Activated naive CD4-positive, alpha-beta T cell treated with anti-CD3 and anti-CD28 coated beads for 36 hours (primary cell): ENCODE results near the gene FDCSP. TPM values are rescaled to one million over a fixed set of nuclear protein-coding genes. Genes with fewer than 3 reads are reported as not detected.
"Not testable (repeated sequence)": the region's sequence is repeated elsewhere in the genome, so short reads cannot be mapped to it uniquely, and the experiment has no call there.

Experiments
- CTCF ChIA-PET: fragments of 350-600 bp; sonication (Branson Sonifier 250); formaldehyde crosslinking; loops from one replicate; lab custom pipeline; 2021; ENCODE audit warnings: antibody characterized with exemption; lab: Charles Lee
- DNase-seq: peaks from one replicate; pipeline ENCODE4 v3.0.0-alpha.2; 2020
- H3K27ac Mint-ChIP-seq: one replicate; pipeline ENCODE4 v1.8.0; 2021; ENCODE audit warnings: mild to moderate bottlenecking, mixed read lengths
- H3K27me3 Mint-ChIP-seq: one replicate; pipeline ENCODE4 v1.8.0; 2021; ENCODE audit warnings: low read depth, mixed read lengths
- H3K36me3 Mint-ChIP-seq: one replicate; pipeline ENCODE4 v1.8.0; 2021; ENCODE audit warnings: low read depth, mixed read lengths
- H3K4me1 Mint-ChIP-seq: one replicate; pipeline ENCODE4 v1.8.0; 2021; ENCODE audit warnings: low read depth, mixed read lengths
- H3K4me3 Mint-ChIP-seq: one replicate; pipeline ENCODE4 v1.8.0; 2021; ENCODE audit warnings: mild to moderate bottlenecking, moderate library complexity, mixed read lengths
- H3K9me3 Mint-ChIP-seq: one replicate; pipeline ENCODE4 v1.8.0; 2021; ENCODE audit warnings: mixed read lengths
- intact Hi-C: fragments of 100-400 bp; cut with micrococcal nuclease; formaldehyde crosslinking; loops from one replicate; pipeline ENCODE4 v1.15.1; 2023
- total RNA-seq, 2 experiments: library from RNA; stranded (reverse); gene quantifications; one replicate each; pipeline ENCODE4 v1.2.3, GENCODE V29; 2021

The FDCSP gene
- total RNA-seq, 2 experiments from 2014 or later, result not detected

DNA sequence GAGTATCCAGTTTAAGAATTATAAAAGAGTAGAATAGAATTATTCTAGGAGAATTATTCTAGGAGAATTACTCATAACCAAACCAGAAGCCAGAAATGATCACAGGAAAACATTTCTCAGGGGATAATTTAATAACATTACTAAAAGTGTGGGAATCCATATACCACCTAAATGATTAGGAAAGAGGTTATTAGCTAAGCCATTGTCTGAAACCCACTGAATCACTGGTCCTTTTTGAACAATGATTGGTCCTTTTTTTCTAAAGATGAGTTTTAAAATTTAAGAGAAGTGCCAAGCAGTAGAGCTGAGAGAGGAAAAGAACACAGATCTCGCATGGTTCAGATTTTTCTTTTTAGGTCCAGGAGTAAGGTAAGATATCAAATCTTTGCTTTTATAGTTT lies 30.5 kb upstream of the FDCSP start, which contains the start of gene ODAM:
TSS of gene ODAM (plus strand) at position 301 of the 400 bp plus-strand sequence. CDS start 819 bp downstream, outside the sequence.
- Mint-ChIP-seq H3K27me3 (no peaks in the 10 kb centered on the region), H3K4me3 (no peak within 1 kb of the TSS), H3K9me3 (no peaks in the 10 kb centered on the region), H3K4me1 (no peaks in the 10 kb centered on the region), H3K27ac (no peak within 1 kb of the TSS), H3K36me3 (no peaks in the 10 kb centered on the region)
- intact Hi-C loops, result no loop called here
- DNase-seq, result no peak
- CTCF ChIA-PET, result no interaction called here

DNA sequence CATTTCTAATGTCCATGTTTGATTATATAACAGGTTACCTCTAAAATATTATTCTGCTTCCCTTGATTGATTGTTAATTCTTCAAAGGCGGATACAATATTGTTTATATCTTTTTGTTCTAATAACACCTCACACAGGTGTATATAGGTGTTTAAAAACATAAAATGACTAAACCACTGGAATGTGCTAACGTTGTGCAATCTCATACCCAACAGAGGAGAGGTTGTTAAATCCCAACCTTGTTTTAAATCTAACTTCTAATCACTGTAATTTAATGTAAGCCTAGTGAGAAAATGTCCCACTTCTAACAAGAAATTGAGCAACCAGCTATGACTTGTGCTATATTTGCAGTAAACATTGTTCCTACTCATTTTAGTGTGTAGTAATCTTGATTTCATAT lies 29.1 kb upstream of the FDCSP start:
- intact Hi-C loops, result no loop called here

DNA sequence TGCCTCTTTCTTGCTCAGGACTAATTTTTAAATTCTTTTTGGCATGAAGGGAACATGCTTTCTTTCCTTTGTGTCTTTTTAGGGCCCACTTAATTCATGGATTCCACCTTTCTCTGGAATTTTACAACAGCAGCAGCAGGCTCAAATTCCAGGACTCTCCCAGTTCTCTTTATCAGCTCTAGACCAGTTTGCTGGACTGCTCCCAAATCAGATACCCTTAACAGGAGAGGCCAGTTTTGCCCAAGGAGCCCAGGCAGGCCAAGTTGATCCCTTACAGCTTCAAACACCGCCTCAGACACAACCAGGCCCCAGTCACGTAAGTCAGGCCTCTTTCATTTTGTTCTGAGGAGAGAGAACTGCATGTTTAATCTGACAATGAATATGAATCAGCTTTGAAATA lies 28.1 kb upstream of the FDCSP start:
- Mint-ChIP-seq H3K4me1 (no peaks in the 10 kb centered on the region), H3K27ac (no peak overlapping the region)
- CTCF ChIA-PET, result no interaction called here

More for the DNA sequence above, 29.1 kb upstream of the FDCSP start:
- H3K36me3 Mint-ChIP-seq, result no peaks in the 10 kb centered on the region
- no peaks in the 10 kb centered on the region for H3K27me3 Mint-ChIP-seq
- H3K9me3 Mint-ChIP-seq, result no peaks in the 10 kb centered on the region
- no peak for DNase-seq
- no peak overlapping the region for H3K27ac Mint-ChIP-seq
- H3K4me3 Mint-ChIP-seq, result no peak overlapping the region
- no peaks in the 10 kb centered on the region for H3K4me1 Mint-ChIP-seq
- CTCF ChIA-PET, result interaction anchor here (1.3 kb wide), 1 partner anchor 13 kb away, joined by 3 read pairs; no protein-coding TSS in a partner anchor

DNA sequence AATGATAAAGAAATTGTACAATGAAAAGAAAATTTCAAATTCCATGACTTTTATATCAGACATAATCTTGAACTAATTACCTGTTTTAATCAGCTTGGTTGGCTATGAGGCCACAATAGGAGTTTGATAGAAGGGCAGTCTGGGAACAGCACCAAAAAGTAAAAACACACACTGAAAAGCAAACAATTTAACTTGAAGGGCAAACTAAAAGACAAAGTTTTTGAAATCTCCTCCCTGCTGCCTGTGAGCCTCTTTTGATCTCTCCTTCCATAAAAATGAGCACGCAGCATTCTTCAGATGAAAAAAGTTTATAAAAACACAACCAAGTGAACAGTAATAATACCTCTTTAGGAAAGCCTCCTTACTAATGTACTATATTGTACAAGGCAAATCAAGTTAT lies 22.3 kb upstream of the FDCSP start:
- Mint-ChIP-seq H3K4me3 (no peak overlapping the region), H3K9me3 (no peaks in the 10 kb centered on the region), H3K27ac (no peak overlapping the region), H3K4me1 (no peaks in the 10 kb centered on the region), H3K27me3 (no peaks in the 10 kb centered on the region), H3K36me3 (no peaks in the 10 kb centered on the region)
- DNase-seq, result no peak
- intact Hi-C loops, result no loop called here
- CTCF ChIA-PET, result no interaction called here

More for the DNA sequence above, 28.1 kb upstream of the FDCSP start:
- intact Hi-C loops, result no loop called here
- DNase-seq, result no peak
- Mint-ChIP-seq H3K36me3 (no peaks in the 10 kb centered on the region), H3K27me3 (no peaks in the 10 kb centered on the region), H3K9me3 (no peaks in the 10 kb centered on the region), H3K4me3 (no peak overlapping the region)

DNA sequence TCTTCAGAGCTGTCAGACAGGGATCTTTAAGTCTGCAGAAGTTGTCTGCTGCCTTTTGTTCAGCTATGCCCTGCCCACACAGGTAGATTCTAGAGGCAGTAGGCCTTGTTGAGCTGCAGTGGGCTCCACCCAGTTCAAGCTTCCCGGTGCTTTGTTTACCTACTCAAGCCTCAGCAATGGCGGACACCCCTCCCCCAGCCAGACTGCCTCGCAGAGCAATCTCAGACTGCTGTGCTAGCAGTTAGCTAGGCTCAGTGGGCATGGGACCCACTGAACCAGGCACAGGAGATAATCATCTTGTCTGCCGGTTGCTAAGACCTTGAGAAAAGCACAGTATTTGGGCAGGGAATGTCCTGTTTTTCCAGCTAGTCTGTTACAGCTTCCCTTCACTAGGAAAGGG lies 13.2 kb upstream of the FDCSP start:
- H3K27me3 Mint-ChIP-seq, CTCF ChIA-PET, H3K27ac Mint-ChIP-seq, H3K4me1 Mint-ChIP-seq, H3K9me3 Mint-ChIP-seq, intact Hi-C loops, DNase-seq, H3K4me3 Mint-ChIP-seq, H3K36me3 Mint-ChIP-seq: not testable (repeated sequence)

DNA sequence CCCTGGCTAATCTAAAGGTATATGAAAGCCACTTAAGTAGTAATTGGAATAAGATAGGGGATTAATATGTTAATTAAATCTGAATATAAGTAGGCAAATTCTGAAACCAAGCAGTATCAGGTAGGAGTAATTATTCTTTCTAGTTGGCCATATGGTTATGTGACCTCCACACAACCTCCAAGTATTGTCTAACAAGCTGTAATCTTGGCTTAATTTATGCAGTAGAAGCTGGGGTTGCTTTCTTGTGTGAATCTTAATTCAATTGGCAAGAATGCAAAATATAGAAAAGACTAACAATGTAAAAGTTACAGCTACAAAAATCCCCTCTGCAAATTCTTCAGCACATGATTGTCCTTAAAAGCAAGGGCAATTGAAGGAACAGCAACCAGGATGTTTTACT lies 9.8 kb upstream of the FDCSP start:
- DNase-seq, H3K9me3 Mint-ChIP-seq: not testable (repeated sequence)

DNA sequence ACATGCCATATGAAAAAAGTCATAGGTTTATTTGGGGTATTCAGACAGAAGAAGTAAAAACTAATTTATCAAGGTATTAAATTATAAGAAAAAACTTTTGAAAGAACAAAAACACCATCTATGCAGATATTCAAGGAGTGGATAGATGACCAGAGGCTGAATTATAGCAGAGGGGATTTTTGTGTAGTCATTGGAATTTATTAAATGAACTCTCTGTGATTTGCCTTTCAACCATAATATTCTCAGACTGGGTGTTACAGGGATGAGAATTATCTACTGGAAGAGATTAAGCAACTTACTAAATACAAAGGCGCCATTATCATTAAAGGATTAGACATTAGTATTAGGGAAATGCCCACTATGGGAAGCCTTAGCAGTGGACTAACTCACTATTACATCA lies 9.4 kb upstream of the FDCSP start:
- H3K4me3 Mint-ChIP-seq, intact Hi-C loops, CTCF ChIA-PET: not testable (repeated sequence)

More for the DNA sequence above, 9.8 kb upstream of the FDCSP start:
- H3K27me3 Mint-ChIP-seq, H3K27ac Mint-ChIP-seq, H3K36me3 Mint-ChIP-seq, H3K4me1 Mint-ChIP-seq, intact Hi-C loops, CTCF ChIA-PET, H3K4me3 Mint-ChIP-seq: not testable (repeated sequence)

DNA sequence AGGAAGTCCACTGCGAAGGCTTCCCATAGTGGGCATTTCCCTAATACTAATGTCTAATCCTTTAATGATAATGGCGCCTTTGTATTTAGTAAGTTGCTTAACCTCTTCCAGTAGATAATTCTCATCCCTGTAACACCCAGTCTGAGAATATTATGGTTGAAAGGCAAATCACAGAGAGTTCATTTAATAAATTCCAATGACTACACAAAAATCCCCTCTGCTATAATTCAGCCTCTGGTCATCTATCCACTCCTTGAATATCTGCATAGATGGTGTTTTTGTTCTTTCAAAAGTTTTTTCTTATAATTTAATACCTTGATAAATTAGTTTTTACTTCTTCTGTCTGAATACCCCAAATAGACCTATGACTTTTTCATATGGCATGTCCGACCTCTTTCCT lies 4.5 kb upstream of the FDCSP start:
- DNase-seq, H3K4me1 Mint-ChIP-seq, intact Hi-C loops, H3K9me3 Mint-ChIP-seq, H3K27me3 Mint-ChIP-seq, H3K36me3 Mint-ChIP-seq, H3K27ac Mint-ChIP-seq, H3K4me3 Mint-ChIP-seq: not testable (repeated sequence)
- CTCF ChIA-PET, result interaction anchor here (0.5 kb wide), 1 partner anchor 224 kb away, joined by 4 read pairs; no protein-coding TSS in a partner anchor

More for the DNA sequence above, 9.4 kb upstream of the FDCSP start:
- not testable (repeated sequence) for H3K27me3 Mint-ChIP-seq, H3K36me3 Mint-ChIP-seq, H3K4me1 Mint-ChIP-seq, H3K27ac Mint-ChIP-seq, DNase-seq, H3K9me3 Mint-ChIP-seq

DNA sequence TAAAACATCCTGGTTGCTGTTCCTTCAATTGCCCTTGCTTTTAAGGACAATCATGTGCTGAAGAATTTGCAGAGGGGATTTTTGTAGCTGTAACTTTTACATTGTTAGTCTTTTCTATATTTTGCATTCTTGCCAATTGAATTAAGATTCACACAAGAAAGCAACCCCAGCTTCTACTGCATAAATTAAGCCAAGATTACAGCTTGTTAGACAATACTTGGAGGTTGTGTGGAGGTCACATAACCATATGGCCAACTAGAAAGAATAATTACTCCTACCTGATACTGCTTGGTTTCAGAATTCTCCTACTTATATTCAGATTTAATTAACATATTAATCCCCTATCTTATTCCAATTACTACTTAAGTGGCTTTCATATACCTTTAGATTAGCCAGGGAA lies 4.1 kb upstream of the FDCSP start:
- H3K4me3 Mint-ChIP-seq, H3K36me3 Mint-ChIP-seq, intact Hi-C loops, H3K4me1 Mint-ChIP-seq, H3K9me3 Mint-ChIP-seq, H3K27ac Mint-ChIP-seq, DNase-seq, CTCF ChIA-PET, H3K27me3 Mint-ChIP-seq: not testable (repeated sequence)

DNA sequence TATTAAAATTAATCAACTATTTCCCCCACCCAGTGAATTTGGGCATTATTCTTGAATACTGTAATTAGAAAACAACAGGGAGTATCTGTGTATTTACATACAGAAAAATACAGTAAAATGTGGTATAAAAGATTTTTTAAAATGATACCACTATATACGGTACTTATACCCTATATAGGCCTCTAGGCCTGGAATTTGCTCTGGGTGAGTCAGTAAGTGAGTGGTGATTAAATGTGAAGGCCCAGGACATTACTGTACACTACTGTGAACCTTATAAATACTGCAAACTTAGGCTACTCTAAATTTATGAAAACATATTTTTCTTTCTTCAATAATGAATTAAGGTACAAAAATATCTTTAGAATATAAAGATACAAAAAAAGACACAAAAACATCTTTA lies 10.2 kb downstream of the FDCSP start:
- DNase-seq, result no peak
- Mint-ChIP-seq H3K36me3 (no peaks in the 10 kb centered on the region), H3K4me3 (no peak overlapping the region), H3K4me1 (no peaks in the 10 kb centered on the region), H3K27ac (no peak overlapping the region), H3K27me3 (no peaks in the 10 kb centered on the region), H3K9me3 (no peaks in the 10 kb centered on the region)
- intact Hi-C loops, result no loop called here
- CTCF ChIA-PET, result no interaction called here

DNA sequence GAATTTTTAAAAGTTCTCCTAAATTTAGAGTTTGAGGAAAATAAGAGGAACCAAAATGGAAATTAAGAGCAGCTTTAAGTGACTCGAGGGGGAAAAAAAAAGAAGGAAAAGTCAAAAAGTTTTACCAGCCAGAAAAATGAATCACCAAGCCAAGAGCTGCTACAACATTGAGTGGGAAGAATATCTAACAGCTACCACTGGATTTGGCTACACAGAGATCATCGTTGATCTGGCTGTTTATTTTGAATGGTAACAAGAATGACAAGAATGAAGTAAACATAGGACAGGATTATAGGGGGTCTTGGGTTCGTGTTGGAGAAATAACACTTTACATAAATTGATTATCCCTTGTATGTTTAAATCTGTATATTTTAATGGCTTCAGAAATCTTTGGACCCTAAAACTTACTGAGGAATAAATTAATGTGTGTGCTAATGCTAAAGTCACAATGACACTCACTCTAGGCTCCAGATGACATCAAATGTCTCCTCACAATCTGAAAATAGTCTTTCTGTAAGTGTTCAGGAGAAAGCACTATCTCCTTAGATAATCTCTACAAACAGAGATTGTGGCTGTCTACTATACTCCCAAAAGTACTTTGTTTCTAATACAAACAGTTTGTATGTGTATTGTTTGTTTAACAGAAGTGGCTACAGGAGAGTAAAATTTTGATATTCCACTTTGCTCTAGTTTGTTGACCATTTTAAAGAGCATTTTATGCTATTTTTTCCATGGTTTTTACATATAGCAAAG lies 13.4 kb downstream of the FDCSP start:
- Mint-ChIP-seq H3K27ac (no peak overlapping the region), H3K4me3 (no peak overlapping the region), H3K36me3 (no peaks in the 10 kb centered on the region), H3K9me3 (no peaks in the 10 kb centered on the region), H3K4me1 (no peaks in the 10 kb centered on the region), H3K27me3 (no peaks in the 10 kb centered on the region)
- CTCF ChIA-PET, result interaction anchor here (0.7 kb wide), 1 partner anchor 51 kb away, joined by 3 read pairs; no protein-coding TSS in a partner anchor
- intact Hi-C loops, result no loop called here
- DNase-seq, result no peak

DNA sequence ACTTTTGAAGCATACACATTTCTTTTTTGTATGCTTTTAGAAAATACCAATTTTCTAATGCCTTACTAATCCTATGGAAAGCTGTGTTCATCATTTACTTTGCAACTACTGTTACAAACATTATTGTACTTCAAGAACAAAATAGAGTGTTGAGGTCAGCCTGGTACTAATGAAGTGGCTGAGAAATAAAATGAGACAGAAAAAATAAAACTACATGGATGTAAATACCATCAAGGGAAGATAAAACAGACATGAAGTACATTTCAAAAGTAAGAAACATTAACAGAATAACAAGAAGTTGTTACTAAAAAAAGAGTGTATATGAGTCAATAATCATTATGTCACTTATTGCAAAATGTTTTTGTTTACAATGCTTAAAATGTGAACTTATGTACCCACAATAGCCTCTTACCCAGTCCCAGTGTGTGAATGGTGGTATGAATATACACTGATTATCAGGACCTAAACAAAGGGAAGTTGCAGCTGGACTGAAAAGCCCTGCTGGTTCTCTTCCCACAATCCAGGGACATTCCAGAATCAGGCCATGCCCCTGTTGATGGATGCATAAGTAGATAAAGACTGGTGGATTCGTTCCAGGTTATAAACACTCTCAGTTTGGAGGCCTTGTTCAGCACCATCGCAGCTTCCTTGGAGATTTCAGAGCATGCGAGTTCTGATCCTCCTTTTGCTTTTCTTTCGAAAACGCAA lies 14.1 kb downstream of the FDCSP start:
- H3K9me3 Mint-ChIP-seq, result no peaks in the 10 kb centered on the region
- H3K27ac Mint-ChIP-seq, result no peak overlapping the region
- H3K27me3 Mint-ChIP-seq, result no peaks in the 10 kb centered on the region
- no peaks in the 10 kb centered on the region for H3K4me1 Mint-ChIP-seq
- H3K36me3 Mint-ChIP-seq, result no peaks in the 10 kb centered on the region
- intact Hi-C loops, result no loop called here
- CTCF ChIA-PET, result interaction anchor here (0.7 kb wide), 1 partner anchor 50 kb away, joined by 3 read pairs; no protein-coding TSS in a partner anchor
- no peak for DNase-seq
- no peak overlapping the region for H3K4me3 Mint-ChIP-seq

DNA sequence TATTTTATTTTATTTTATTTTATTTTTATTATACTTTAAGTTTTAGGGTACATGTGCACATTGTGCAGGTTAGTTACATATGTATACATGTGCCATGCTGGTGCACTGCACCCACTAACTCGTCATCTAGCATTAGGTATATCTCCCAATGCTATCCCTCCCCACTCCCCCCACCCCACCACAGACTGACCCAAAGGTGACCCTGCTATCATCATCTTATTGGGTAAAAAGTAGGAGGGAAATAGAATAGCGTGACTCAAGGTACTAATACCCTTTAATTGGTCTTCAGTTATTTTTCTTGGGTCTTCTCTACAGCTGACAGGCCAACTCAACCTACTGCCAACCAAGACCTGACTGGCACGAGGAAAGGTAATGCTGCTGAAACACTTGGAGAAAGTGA lies 16.4 kb downstream of the FDCSP start, which contains the start of gene CSN3:
TSS of gene CSN3 (plus strand) at position 301 of the 400 bp plus-strand sequence. CDS start 2,223 bp downstream, outside the sequence.
- CTCF ChIA-PET, H3K4me1 Mint-ChIP-seq, DNase-seq, H3K36me3 Mint-ChIP-seq, intact Hi-C loops, H3K27me3 Mint-ChIP-seq, H3K4me3 Mint-ChIP-seq, H3K27ac Mint-ChIP-seq, H3K9me3 Mint-ChIP-seq: not testable (repeated sequence)
